ENCODE measurements around the gene FAM53A.

DNA sequence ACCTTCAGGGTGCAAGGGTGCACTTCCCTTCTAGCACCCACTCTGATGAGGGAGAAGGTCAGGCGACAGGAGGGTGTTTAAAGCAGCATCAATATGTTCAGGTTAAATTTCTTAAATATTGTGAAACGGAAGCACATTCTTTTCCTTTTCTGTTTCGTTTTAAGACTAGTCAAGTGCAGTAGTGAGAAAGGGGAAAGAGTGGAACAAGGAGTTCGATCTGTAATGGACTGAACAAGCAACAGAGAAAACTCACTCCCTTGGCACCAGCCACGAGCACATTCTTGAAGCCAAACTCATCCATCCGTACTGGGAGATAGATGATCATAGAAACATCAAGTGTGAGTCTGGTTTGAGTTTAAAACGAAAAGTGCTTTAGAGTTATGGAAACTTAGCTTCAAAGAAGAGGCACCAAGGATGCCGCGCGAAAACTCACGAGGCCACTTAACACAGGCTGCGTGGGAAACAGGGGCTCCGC lies 815 bp downstream of the FAM53A start:
- no peak for TF ChIP-seq CTCF (IDR thresholded peaks at IDR 0.05 in 8 of 11, conservative IDR thresholded peaks at IDR 0.05 in 3 of 11)
- no peak for TF ChIP-seq POLR2A (IDR thresholded peaks at IDR 0.05)
